NCI-H146 treated with DMSO at 0.1 percent for 48 hours (cell line): ENCODE data around the gene TMEM212.
"Not testable (repeated sequence)": the region's sequence is repeated elsewhere in the genome, so short reads cannot be mapped to it uniquely, and the experiment has no call there.

Source experiments
- DNase-seq: peaks from one replicate; lab custom pipeline; 2025; ENCODE audit not compliant: unreplicated experiment; lab: John Stamatoyannopoulos, UW

The TMEM212 gene

DNA sequence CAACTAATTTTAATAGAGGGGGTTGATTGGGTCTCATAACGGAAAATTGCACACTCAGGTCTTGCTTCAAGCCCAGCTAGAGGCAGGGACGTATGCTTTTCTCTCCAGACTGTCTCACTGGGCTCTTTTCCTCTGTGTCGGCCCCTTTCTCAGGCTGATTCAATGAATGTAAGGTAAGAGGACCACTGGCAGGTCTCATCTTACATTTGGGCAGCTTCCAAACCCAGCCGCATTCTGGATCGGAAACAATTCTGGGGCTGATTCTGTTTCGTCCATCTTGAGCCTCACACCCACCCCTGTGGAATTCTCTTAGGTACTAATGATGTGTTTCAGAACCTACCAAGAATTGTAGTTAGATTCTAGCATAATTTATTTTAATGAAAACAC lies 40.7 kb downstream of the TMEM212 start:
- no peak for DNase-seq

DNA sequence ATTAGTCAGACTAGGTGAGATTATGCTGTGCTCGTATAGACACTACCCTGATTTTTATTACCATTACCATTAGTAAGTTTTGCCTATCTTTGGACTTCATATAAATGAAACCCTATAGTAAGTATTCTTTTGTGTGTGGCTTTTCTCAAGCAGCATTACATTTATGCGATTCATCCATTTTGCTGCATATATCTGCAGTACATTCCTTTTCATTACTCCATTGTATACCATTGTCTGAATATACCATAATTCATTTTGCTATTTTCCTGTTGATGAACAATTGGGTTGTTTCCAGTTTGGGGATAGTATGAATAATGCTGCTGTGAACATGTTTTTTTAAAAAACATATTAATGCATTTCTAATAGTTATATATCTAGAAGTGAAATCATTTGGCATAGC lies 45.3 kb downstream of the TMEM212 start:
- no peak for DNase-seq

DNA sequence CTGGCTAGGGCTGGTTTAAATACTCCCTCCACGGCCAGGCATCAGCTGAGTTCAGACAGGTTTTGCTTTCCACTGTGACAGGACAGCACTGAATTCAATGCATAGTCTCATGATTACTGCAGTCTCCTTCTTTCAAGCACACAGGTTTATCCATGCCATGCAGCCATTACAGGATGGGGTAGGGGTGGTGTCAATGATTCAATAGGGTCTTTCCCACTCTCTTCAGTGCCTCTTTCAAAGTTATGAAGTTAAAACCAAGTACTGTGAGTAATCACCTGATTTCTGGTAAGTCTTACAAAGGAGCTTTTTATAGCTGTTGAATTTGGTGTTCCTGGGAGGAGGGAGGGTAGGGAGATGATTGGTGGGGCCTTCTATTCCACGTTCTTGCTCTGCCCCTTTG lies 47.2 kb downstream of the TMEM212 start:
- DNase-seq: no peak

DNA sequence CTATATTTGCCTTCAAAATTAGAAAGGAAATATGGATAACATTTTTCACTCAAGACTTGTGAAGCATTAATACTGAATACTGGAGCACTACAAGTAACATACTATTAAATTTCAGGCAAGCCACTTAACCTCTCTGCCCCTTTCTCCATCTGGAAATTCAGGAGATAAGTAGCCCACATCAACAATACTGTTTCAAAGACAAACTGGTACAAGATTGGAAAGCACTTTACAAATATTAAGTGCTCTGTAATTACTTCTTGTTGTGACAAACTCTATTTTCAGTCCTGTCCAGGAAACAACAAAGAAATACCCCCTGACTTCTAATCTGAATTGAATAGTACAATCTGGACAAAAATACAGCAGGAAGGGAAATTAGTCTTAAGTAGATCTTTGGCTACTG lies 49.3 kb downstream of the TMEM212 start:
- no peak for DNase-seq

DNA sequence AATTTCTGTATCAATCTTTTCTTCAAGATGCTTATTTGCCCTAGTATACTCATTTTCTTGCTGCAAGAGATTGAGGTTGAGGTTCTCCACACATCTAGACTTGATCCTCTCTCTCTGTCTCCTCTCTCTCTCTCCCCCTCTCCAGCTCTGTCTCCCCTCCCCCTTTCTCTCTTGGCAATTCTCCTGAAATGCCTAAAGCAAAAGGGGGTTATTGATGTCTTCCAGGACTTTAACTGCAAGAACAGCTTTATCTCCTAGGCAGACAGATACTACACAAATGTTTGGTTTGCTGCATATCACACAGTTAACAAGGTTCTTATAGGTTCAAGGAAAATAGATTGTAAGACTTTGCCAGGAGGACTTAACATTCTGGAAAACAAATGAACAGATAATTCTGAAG lies 52.1 kb downstream of the TMEM212 start:
- DNase-seq: no peak

DNA sequence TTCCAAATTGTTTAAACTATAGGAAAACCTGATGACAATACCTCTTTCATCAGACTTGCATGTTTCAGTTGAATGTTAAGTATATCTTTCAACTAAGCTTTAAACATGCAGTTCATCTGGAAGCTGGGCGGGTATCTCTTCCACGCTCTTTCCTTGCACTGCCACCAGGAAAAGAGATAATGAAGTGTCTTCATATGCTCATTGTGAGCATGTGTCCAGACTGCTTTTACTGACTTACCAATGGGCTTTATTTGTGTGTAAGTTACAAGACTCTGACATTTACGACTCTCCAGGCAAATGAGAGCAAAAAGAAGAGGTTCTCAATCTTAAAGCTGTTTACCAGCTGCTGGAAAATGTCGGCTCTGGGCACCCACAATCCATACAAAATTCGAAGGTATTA lies 52.8 kb downstream of the TMEM212 start:
- no peak for DNase-seq

DNA sequence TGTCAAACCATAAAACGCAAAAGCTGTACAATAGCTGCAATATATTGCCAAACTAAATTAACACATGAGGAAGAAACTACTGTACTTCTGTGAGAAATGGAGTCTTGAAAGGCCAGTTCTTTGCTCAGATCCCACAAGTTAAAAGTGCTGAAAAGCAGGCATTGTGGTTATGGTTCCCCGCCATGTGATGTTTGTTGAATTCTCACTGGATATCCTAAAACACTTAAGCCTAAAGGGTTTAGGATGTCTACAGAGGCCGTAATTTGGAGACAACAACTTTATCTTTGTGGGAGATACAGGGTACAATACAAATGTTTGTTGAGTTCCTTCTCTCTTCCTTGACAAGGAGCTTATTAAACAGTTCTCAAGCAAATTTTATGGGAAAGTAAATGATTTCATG lies 53.2 kb downstream of the TMEM212 start:
- DNase-seq: no peak

DNA sequence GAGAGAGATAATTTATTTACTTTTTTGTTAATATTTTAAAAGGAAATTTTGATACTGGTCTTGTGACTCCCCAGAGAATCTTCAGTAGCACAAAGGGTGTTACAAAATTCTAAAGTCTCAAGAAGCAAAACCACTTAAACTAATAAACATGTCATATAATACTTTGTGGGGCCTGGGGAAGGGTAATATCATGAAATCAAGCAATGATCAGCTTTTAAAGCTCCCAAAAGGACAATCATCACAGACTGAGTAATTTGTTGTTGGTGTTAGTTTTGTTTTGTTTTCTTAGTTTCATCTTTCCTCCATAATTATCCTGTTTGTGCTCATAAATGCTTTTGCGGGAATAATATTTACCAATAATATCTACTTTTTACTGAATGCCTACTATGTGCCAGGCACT lies 55.0 kb downstream of the TMEM212 start:
- DNase-seq: no peak

DNA sequence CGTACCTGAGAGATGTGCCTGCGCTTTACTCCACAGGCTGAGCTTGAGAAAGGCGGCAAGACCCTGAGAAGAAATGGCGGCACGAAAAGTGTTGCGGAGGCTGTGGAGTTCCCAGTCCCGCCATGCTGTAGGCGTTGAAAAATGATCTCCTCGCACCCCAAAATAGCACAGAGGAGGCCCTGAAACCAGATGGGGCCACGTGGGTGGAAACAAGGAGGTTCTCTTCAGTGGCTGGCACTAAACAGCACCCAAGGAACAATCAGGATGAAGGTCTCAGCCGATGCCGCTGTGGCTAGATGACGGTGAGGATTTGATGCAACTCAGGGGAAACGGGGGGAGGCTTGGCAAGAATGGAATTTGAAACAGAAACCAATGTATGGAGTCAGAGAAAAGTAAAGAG lies 57.3 kb downstream of the TMEM212 start:
- no peak for DNase-seq

DNA sequence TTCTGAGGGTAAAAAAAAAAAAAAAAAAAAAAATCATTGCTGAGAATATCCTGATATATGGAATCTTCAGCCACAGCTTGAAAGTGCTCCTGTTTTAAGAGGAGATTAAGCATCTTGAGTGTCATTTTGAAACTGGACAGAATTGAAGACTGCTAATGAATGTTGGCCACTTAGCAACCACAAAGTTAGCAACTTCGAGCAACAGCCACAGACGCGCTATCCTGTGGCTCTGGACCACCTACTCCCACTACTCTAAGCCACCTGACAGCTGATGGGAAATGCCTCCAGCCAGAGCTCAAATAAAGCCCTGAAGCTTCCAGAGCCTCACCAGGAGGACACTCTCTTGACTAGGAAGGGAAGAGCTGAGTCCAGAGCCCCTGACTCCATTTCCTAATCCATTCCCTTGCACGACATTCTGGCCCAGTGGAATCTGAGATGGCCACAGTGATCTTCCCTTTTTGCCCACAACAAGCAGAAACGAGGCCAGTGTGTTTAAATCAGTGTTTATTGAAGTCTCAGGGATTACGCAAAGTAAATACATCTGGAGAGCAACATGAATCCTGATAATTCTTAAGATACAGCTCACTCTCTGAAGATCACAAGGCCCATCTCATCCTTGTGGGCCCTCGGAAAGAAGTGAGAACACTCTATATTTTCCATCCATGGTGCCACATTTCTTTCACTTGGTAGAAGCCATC lies 58.6 kb downstream of the TMEM212 start:
- DNase-seq: no peak

DNA sequence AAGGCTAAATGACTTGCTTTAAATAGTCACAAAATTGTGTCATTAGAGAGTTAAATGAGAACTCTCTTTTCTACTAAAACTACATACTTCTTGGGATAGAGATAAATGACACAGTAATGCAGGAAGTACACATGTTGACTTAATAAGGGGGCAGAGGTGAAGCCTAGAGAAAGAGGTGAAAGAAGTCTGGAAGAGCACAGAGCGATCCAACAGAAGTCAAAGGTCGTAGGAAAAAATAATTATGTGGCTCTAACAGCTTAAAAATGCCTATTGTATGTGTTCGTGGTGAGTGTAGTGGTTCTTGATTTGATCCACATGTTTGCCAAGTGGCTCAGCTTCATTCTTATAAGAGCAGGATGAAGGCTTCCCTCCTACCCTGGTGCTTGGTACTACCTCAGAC lies 61.7 kb downstream of the TMEM212 start:
- no peak for DNase-seq

DNA sequence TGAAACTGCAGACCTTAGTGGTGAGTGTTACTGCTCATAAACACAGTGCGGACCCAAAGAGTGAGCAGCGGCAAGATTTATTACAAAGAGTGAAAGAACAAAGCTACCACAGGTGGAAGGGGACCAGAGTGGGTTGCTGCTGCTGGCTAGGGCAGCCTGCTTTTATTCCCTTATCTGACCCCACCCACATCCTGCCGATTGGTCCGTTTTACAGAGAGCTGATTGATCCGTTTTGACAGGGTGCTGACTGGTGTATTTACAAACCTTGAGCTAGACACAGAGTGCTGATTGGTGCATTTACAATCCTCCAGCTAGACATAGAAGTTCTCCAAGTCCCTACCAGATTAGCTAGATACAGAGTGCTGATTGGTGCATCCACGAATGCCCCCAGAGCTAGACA lies 63.4 kb downstream of the TMEM212 start:
- not testable (repeated sequence) for DNase-seq

DNA sequence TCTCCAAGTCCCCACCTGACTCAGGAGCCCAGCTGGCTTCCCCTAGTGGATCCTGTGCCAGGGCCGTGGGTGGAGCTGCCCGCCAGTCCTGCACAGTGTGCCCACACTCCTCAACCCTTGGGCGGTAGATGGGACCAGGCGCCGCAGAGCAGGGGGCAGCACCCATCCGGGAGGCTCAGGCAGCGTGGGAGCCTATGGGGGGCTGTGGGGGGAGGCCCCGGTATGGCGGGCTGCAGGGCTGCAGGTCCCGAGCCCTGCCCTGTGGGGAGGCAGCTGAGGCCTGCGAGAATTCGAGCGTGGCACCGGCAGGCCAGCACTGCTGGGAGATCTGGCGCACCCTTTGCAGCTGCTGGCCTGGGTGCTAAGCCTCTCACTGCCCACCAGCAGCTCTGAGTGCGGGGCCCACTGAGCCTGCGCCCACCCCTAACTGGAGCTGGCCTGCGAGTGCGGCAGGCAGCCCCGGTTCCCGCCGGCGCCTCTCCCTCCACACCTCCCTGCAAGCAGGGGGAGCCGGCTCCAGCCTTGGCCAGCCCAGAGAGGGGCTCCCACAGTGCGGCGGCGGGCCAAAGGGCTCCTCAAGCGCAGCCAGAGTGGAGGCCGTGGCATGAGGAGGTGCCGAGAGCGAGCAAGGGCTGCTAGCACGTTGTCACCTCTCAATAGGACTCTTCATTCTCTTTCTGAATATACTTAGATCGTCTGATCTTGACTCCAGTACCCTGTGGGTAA lies 64.0 kb downstream of the TMEM212 start:
- DNase-seq: no peak

DNA sequence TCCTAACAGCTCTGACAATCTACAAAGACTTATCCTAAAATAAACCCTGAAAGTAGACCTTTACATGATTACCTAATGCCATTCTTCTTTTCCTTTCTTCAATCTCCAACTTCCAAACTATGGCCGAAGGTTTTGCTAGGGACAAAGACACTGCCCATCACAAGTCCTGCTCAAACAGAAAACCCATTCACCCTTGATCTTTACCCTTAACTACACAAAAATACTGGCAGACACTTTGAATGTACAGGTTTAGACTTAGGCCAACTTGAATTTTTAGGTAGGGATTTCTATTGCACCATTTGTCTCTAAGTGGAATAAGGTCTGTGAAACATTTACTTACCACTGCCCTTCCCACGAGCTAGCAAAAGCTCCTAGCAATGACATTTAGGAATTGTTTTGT lies 64.6 kb downstream of the TMEM212 start:
- DNase-seq: no peak

DNA sequence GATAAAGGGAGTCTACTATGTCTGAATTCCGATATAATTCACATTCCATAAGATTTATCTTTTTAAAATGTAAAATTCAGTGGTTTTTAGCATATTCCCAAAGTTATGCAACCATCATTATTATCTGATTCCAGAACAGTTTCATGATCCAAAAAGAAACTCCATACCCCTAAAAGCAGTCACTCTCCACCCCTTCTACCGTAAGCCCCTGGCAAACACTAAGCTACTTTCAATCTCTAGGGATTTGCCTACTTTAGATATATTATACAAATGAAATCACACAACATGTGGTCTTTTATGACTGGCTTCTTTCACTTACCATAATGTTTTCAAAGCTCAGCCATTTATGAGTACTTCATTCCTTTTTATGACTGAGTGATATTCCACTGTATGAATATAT lies 65.6 kb downstream of the TMEM212 start:
- DNase-seq: no peak
